GM12891 (cell line): ENCODE data around the gene TARBP1.
"Not testable (repeated sequence)": the region's sequence is repeated elsewhere in the genome, so short reads cannot be mapped to it uniquely, and the experiment has no call there.

Experiments
- DNase-seq: peaks from one replicate; pipeline ENCODE4 v3.0.0; 2011; ENCODE audit warnings: low spot score; ENCODE audit not compliant: insufficient read length
- FAIRE-seq: peaks from 2 replicates; lab custom pipeline; 2011; peaks lifted over from hg19 to GRCh38; lab: Jason Lieb, UNC
- PAX5 ChIP-seq: IDR thresholded peaks from 2 replicates; pipeline ENCODE4 v1.6.1; 2011; ENCODE audit warnings: low read length, moderate library complexity, mild to moderate bottlenecking; ENCODE audit not compliant: insufficient read depth, severe bottlenecking
- POLR2A ChIP-seq: IDR thresholded peaks from 2 replicates; pipeline ENCODE4 v1.6.1; 2011; ENCODE audit warnings: low read depth, low read length, control low read depth
- POLR2AphosphoS5 ChIP-seq: IDR thresholded peaks from 2 replicates; pipeline ENCODE4 v1.6.1; 2011; ENCODE audit warnings: low read depth, low read length, control low read depth
- POU2F2 ChIP-seq: IDR thresholded peaks from 2 replicates; pipeline ENCODE4 v1.6.1; 2011; ENCODE audit warnings: low read depth, mild to moderate bottlenecking, control low read depth, low read length, moderate library complexity
- SPI1 ChIP-seq: IDR thresholded peaks from 2 replicates; pipeline ENCODE4 v1.6.1; 2011; ENCODE audit warnings: low read depth, low read length, control low read depth
- TAF1 ChIP-seq: IDR thresholded peaks from 2 replicates; pipeline ENCODE4 v1.6.1; 2011; ENCODE audit warnings: low read depth, low read length, control low read depth

TARBP1 gene

DNA sequence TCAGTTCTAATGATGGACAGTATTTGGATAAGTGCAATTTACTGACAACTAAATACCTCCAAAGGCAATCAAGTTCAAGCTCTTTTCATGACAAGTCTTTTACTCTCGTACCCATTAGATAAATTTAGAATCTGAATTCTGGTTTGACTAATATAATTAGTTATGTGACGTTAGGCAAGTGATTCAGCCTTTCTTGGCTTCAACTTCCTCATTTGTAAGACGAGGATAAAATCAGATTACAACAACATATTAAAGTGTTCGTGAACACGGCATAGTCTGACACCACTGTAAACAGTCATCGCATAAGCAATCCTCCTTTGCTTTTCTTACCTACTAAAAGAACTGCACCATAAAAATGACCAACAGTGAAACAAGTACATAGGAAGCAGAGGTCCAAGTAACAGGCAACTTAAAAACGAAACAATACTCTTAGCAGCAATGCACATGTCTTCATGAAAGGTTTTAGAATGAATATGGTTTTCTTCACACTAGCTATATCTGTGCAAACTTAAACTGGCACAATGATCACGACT, 80.1 kb downstream of the TARBP1 start:
- TF ChIP-seq TAF1: no peak
- TF ChIP-seq POLR2A: no peak
- no peak for TF ChIP-seq PAX5
- TF ChIP-seq POU2F2: no peak
- peak; percentile 62 for TF ChIP-seq SPI1
- 0 out of 2 replicates have a peak, but pooled peaks have one; percentile 28 for TF ChIP-seq POLR2AphosphoS5
- FAIRE-seq (peak; percentile 92), DNase-seq (no peak)

DNA sequence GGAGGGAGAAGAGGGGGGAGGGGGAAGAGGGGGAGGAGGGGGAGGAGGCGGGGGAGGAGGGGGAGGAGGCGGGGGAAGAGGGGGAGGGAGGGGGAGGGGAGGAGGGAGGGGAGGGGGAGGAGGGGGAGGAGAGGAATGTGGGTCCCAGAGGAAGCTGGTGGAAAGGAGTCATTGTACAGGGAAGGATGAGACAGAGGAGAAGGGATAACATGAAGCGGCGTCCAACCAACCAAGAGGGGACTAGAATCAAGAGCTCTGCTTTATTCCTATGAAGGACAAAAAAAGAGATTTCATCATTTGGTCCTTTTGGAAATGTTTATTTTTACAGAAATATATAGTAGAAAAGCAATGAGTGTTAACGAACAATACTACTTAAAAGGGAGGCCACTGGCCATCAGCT, 81.2 kb downstream of the TARBP1 start:
- no peak for TF ChIP-seq SPI1
- DNase-seq (no peak), FAIRE-seq (no peak)

DNA sequence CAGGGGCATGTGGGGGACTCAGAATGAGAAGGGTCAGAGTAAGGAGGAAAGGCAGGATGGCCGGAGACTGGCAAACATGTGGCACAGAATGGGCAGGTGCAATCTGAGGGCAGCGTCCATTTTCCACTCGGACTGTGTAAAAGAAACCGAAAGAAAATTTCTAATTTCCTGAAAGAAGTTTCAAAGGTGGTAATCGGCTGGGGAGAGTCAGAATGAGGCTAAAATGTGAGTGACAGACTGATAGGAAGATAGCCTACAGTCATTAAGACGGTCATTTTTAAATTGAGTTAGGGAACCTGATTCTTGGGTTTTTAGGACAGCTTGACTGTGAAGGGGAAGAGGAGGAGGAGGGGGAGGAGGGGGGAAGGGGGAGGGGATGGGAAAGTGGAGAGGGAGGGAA, 82.1 kb downstream of the TARBP1 start:
- DNase-seq (no peak), FAIRE-seq (no peak)
- TF ChIP-seq POLR2AphosphoS5 (no peak), PAX5 (no peak), POU2F2 (no peak), POLR2A (no peak), TAF1 (no peak), SPI1 (no peak)

DNA sequence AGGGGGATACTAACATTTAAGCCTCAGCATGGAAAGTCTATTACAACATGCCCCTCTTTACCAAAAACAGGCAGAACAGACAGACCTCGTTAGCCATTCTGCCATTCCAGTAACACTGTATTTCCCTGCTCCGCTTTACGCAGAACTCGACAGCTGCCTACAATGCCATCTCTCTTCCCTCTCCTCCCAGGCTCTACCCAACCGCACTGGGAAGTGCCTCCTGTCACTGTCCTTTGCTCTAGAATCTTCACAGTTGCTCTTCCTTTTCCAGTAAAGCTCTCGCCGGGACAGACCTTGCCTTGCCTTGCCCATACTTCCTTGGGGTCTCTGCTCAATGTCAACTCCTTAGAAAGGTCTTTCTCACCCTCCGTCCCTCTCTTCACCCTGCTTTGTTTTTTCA, 82.9 kb downstream of the TARBP1 start:
- DNase-seq: no peak
- TF ChIP-seq SPI1 (no peak), TAF1 (no peak), POU2F2 (no peak), PAX5 (no peak), POLR2AphosphoS5 (no peak), POLR2A (no peak)
- FAIRE-seq: no peak

DNA sequence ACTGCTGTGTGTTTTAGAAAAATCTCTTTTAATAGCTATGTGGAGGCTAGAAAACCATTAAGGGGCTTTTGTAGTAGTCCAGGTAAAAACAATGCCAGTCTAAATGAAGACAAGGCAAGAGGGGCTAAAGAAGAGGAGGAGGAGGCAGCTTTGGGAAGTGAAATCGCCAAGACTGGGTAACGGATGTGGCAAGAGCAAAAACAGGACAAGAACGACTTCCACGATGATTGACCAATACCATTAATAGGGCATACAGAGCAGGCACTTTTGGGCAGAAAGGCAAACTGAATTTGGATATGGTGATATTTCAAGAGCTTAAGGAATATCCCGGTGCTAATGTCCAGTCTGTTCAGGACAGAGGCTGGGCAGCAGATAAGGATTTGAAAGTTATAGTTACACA, 83.7 kb downstream of the TARBP1 start:
- DNase-seq: no peak
- no peak for TF ChIP-seq PAX5
- TF ChIP-seq POLR2AphosphoS5: no peak
- TF ChIP-seq TAF1: no peak
- no peak for TF ChIP-seq POU2F2
- no peak for TF ChIP-seq POLR2A
- TF ChIP-seq SPI1: no peak
- no peak for FAIRE-seq

DNA sequence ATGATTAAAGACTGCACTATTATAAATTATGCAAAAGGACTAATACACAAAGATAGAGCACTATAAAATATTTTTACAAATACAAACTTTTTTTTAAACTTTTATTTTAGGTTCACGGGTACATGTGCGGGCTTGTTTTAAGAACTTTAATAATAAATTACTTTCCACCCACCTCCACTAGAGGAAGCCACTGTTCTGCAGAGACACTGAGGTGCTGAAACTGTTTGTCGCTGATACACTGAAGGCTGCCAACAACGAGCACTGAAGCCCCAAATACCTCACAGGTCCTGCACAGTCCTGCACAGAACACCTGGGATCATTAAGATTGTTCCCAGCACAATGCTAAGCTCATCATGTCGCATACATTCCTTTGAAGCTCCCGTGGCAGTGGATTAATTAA, 85.8 kb downstream of the TARBP1 start:
- FAIRE-seq (no peak), DNase-seq (no peak)
- no peak for TF ChIP-seq POLR2A

DNA sequence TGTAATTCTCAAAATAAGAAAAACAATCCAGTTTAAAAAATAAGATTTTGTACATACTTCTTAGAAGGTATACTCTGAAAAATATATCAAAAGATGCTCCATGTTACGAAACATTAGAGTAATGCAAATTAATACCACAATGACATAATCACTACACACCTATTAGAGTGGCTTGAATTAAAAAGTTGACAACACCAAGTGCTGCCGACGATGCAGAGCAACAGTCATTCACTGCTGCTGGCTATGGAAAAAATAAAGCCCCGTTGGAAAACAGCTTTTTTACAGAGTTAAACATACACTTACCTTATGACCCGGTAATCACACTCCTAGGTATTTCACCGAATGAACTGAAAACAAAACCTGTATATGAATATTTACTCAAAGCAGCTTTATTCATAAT, 90.9 kb downstream of the TARBP1 start:
- FAIRE-seq: no peak
- no peak for TF ChIP-seq POU2F2
- no peak for TF ChIP-seq POLR2AphosphoS5
- TF ChIP-seq POLR2A: no peak

DNA sequence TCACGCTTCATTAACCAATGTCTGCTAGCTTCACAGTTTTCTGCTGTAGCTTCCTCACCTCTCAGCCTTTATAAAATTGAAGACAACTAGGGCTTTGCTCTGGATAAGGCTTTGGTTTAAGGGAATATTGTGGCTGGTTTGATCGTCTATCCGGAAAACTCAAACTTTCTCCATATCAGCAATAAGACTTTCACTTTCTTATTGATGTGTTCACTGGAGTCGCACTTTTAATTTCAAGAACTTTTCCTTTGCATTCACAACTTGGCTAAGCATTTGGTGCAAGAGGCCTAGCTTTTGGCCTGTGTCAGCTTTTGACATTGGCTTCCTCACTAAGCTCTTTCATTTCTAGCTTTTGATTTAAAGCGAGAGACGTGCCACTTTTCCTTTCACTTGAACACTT, 92.9 kb downstream of the TARBP1 start:
- FAIRE-seq (no peak), DNase-seq (no peak)
- TF ChIP-seq TAF1: no peak
- no peak for TF ChIP-seq POU2F2
- TF ChIP-seq PAX5: no peak
- no peak for TF ChIP-seq SPI1
- TF ChIP-seq POLR2AphosphoS5: no peak
- no peak for TF ChIP-seq POLR2A

More for the DNA sequence above, 90.9 kb downstream of the TARBP1 start:
- no peak for DNase-seq

DNA sequence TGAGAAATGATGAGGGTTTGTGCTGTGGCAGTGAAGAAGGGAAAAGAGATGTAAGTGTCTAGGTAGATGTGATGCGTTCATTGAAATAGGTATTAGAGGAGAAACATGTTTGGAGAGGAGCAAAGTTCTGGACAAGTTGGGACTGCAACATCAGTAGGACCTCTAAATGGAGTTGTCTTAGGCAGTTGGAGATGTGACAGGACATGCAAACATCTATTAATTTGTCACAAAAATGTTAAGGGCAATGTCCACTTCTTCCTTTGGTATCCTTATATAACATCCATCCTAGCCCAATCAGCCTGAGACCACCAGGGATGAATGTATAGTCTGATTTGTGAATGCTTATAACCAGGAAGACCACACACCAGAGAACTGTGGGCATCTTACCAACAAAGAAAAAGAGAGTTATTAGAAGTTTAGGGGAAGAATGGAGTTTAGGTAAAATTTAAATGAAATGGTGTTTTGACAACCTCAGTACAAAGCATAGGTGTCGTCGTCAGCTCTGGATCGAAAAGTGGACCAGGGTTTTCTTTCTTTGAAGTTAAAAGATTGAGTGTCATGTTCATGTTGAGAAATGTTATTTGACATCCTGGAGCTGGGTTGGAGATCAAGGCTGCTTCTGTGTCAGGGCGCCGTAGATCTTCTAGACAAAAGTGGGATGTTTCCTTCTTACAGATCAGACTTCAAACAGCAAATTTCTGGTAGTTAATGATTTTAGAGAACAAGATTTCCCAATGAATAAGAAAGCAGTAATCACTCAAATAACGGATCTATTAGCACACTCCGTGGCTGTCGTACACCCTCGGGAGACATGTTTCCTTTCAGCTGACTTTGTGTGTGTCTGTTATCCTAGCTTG, 97.1 kb downstream of the TARBP1 start:
- TF ChIP-seq SPI1 (no peak), POU2F2 (no peak), PAX5 (no peak), POLR2A (no peak), POLR2AphosphoS5 (no peak), TAF1 (no peak)
- no peak for FAIRE-seq

DNA sequence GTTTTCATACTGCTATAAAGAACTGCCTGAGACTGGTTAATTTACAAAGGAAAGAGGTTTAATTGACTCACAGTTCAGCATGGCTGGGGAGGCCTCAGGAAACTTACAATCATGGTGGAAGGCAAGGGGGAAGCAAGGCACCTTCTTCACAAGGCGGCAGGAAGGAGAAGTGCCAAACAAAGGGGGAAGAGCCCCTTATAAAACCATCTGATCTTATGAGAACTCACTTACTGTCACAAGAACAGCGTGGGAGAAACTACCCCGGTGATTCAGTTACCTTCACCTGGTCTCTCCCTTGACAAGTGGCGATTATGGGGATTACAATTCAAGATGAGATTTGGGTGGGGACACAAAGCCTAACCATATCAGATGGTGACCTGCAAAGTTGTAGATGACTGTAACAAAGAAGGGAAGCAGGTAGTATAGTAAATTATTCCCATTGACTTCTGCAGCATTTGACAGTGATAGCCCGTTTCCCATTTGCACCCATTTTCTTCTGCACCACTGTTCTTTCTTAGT, 99.3 kb downstream of the TARBP1 start:
- not testable (repeated sequence) for FAIRE-seq, DNase-seq

More for the DNA sequence above, 97.1 kb downstream of the TARBP1 start:
- no peak for DNase-seq
